Uterus (tissue), 4 donors: ENCODE measurements around the gene HMX1. TPM values are rescaled to one million over a fixed set of nuclear protein-coding genes. Genes with fewer than 3 reads are reported as not detected.

Experiments used
- DNase-seq, 2 donors: peaks; one replicate each; pipeline ENCODE4 v3.0.0-alpha.2; 2019 to 2020
- H3K27ac ChIP-seq, 2 donors: fragments of 200-600 bp; sonication (generic); 1 replicate in 1 of 2; 2 replicates in 1 of 2; pipeline ENCODE4 v1.5.1; 2016 to 2018
- H3K27me3 ChIP-seq, 2 donors: fragments of 200-600 bp; sonication (generic); one replicate each; pipeline ENCODE4 v1.5.1; 2018 to 2019; ENCODE audit warnings: control low read depth in 1 of 2
- H3K36me3 ChIP-seq, 2 donors: fragments of 200-600 bp; sonication (generic); one replicate each; pipeline ENCODE4 v1.5.1; 2019; ENCODE audit warnings: control low read depth in 1 of 2
- H3K4me1 ChIP-seq, 2 donors: fragments of 200-600 bp; sonication (generic); one replicate each; pipeline ENCODE4 v1.5.1; 2018 to 2019; ENCODE audit warnings: control low read depth in 1 of 2
- H3K4me3 ChIP-seq, 2 donors: fragments of 200-600 bp; sonication (generic); 1 replicate in 1 of 2; 2 replicates in 1 of 2; pipeline ENCODE4 v1.5.1; 2018 to 2019; ENCODE audit warnings: mild to moderate bottlenecking in 1 of 2
- H3K9me3 ChIP-seq, 2 donors: fragments of 200-600 bp; sonication (generic); one replicate each; pipeline ENCODE4 v1.5.1; 2019; ENCODE audit warnings: control low read depth in 1 of 2
- CTCF ChIP-seq, 4 experiments: fragments of 200-600 bp in 2 of 4; fragments of 450-650 bp in 2 of 4; sonication (generic) in 2 of 4; IDR thresholded peaks; one replicate each; pipeline ENCODE4 v1.5.1; 2016 to 2019; ENCODE audit warnings: antibody characterized with exemption in 4 of 4, mild to moderate bottlenecking in 2 of 4, moderate library complexity in 1 of 4
- POLR2A ChIP-seq, 2 donors: fragments of 450-650 bp; IDR thresholded peaks; one replicate each; pipeline ENCODE4 v1.6.1; 2016; ENCODE audit warnings: antibody characterized with exemption in 2 of 2, mild to moderate bottlenecking in 1 of 2, moderate library complexity in 1 of 2
- intact Hi-C: fragments of 100-400 bp; cut with DNase I; formaldehyde crosslinking; loops from one replicate; pipeline ENCODE4 v1.15.1; 2023; ENCODE audit warnings: low total_unique reads
- total RNA-seq, 4 donors: library from RNA; depleted of rRNA in 3 of 4; stranded (reverse); fragments of >200 nt in 3 of 4; gene quantifications; one replicate each; pipeline versions ENCODE4 v1.1.0 to v1.2.4, GENCODE V29; 2014 to 2023
- donor health status: DM: yes; HTN: yes; CAD: no.

Gene HMX1
- total RNA-seq, 4 donors from 2014 or later = 0.21 TPM; not detected in 3

- Histone ChIP-seq H3K4me3 (no peak overlapping the region), H3K27me3 (no peaks in the 10 kb centered on the region), H3K36me3 (no peaks in the 10 kb centered on the region), H3K27ac (no peak overlapping the region), H3K4me1 (no peaks in the 10 kb centered on the region), H3K9me3 (no peaks in the 10 kb centered on the region)
- no peak for TF ChIP-seq POLR2A (IDR thresholded peaks at IDR 0.05)
- TF ChIP-seq CTCF (IDR thresholded peaks at IDR 0.05) = no peak
- no peak for DNase-seq
- intact Hi-C loops = no loop called here
Measured at GRCh38 chr4:8909548-8909947, 37.9 kb upstream of the HMX1 start.

GRCh38 chr4:8908206-8908893 lies 36.7 kb upstream of the HMX1 start:
- no peaks in the 10 kb centered on the region for H3K9me3 ChIP-seq
- no peak for TF ChIP-seq CTCF (IDR thresholded peaks at IDR 0.05)
- TF ChIP-seq POLR2A (IDR thresholded peaks at IDR 0.05) = no peak
- DNase-seq = peak in 1 of 2 donors; percentile 7
- no peaks in the 10 kb centered on the region for H3K27me3 ChIP-seq
- intact Hi-C loops = no loop called here
- no peaks in the 10 kb centered on the region for H3K4me1 ChIP-seq
- H3K4me3 ChIP-seq = no peak overlapping the region
- H3K36me3 ChIP-seq = no peaks in the 10 kb centered on the region
- no peak overlapping the region for H3K27ac ChIP-seq

GRCh38 chr4:8907596-8908205 lies 36.1 kb upstream of the HMX1 start:
- no peaks in the 10 kb centered on the region for H3K36me3 ChIP-seq
- no peak overlapping the region for H3K27ac ChIP-seq
- H3K9me3 ChIP-seq = no peaks in the 10 kb centered on the region
- no peak overlapping the region for H3K4me3 ChIP-seq
- DNase-seq = no peak
- H3K27me3 ChIP-seq = no peaks in the 10 kb centered on the region
- H3K4me1 ChIP-seq = no peaks in the 10 kb centered on the region
- TF ChIP-seq CTCF (IDR thresholded peaks at IDR 0.05) = no peak
- TF ChIP-seq POLR2A (IDR thresholded peaks at IDR 0.05) = no peak
- intact Hi-C loops = no loop called here

GRCh38 chr4:8906991-8907595 lies 35.5 kb upstream of the HMX1 start:
- H3K36me3 ChIP-seq = no peaks in the 10 kb centered on the region
- H3K4me1 ChIP-seq = no peaks in the 10 kb centered on the region
- H3K4me3 ChIP-seq = no peak overlapping the region
- H3K9me3 ChIP-seq = no peaks in the 10 kb centered on the region
- H3K27ac ChIP-seq = no peak overlapping the region
- peak in 1 of 2 donors; percentile 5 for DNase-seq
- no peaks in the 10 kb centered on the region for H3K27me3 ChIP-seq
- intact Hi-C loops = no loop called here
- TF ChIP-seq POLR2A (IDR thresholded peaks at IDR 0.05) = no peak
- TF ChIP-seq CTCF (IDR thresholded peaks at IDR 0.05) = no peak

- H3K36me3 ChIP-seq = no peaks in the 10 kb centered on the region
- DNase-seq = no peak
- H3K27ac ChIP-seq = no peak overlapping the region
- H3K27me3 ChIP-seq = no peaks in the 10 kb centered on the region
- no peak overlapping the region for H3K4me3 ChIP-seq
- no peaks in the 10 kb centered on the region for H3K4me1 ChIP-seq
- intact Hi-C loops = no loop called here
- no peak for TF ChIP-seq POLR2A (IDR thresholded peaks at IDR 0.05)
- no peak for TF ChIP-seq CTCF (IDR thresholded peaks at IDR 0.05)
- H3K9me3 ChIP-seq = peaks cover 0 to 1% of the 10 kb centered on the region in 2 donors
Measured at GRCh38 chr4:8906668-8906970, 35.0 kb upstream of the HMX1 start.
